ENCODE measurements around the gene RECQL5. TPM values are rescaled to one million over a fixed set of nuclear protein-coding genes. Genes with fewer than 3 reads are reported as not detected.

RECQL5 gene
- total RNA-seq, 4 donors from 2014 or later: 26.3 to 85.0 (median 44.1) TPM

DNA sequence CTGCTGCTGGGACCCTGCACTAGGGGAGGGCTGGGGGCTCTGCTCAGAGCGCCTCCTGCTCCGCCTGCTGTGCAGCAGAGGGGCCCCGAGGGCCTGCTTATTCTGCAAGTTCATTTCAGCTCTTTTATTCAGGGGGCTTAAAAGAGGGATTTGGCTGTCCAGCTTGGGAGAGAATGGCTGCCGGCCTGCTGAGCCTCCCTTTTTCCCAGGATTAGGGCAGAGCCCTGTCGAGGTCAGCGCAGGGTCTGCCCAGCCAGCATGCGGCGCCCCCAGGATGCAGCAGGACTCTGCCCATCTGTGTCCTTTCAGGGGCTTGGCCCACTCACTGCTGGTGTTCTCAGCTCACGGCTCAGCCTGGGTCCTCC is 32.6 kb downstream of the RECQL5 start:
- no peak for TF ChIP-seq POLR2A (IDR thresholded peaks at IDR 0.05)
- TF ChIP-seq, protein P1, sequence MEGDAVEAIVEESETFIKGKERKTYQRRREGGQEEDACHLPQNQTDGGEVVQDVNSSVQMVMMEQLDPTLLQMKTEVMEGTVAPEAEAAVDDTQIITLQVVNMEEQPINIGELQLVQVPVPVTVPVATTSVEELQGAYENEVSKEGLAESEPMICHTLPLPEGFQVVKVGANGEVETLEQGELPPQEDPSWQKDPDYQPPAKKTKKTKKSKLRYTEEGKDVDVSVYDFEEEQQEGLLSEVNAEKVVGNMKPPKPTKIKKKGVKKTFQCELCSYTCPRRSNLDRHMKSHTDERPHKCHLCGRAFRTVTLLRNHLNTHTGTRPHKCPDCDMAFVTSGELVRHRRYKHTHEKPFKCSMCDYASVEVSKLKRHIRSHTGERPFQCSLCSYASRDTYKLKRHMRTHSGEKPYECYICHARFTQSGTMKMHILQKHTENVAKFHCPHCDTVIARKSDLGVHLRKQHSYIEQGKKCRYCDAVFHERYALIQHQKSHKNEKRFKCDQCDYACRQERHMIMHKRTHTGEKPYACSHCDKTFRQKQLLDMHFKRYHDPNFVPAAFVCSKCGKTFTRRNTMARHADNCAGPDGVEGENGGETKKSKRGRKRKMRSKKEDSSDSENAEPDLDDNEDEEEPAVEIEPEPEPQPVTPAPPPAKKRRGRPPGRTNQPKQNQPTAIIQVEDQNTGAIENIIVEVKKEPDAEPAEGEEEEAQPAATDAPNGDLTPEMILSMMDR (IDR thresholded peaks at IDR 0.05): no peak
- peak overlapping the region in 2 of 4 donors; percentile 85 to 88 for H3K27ac ChIP-seq
- no peak for DNase-seq

DNA sequence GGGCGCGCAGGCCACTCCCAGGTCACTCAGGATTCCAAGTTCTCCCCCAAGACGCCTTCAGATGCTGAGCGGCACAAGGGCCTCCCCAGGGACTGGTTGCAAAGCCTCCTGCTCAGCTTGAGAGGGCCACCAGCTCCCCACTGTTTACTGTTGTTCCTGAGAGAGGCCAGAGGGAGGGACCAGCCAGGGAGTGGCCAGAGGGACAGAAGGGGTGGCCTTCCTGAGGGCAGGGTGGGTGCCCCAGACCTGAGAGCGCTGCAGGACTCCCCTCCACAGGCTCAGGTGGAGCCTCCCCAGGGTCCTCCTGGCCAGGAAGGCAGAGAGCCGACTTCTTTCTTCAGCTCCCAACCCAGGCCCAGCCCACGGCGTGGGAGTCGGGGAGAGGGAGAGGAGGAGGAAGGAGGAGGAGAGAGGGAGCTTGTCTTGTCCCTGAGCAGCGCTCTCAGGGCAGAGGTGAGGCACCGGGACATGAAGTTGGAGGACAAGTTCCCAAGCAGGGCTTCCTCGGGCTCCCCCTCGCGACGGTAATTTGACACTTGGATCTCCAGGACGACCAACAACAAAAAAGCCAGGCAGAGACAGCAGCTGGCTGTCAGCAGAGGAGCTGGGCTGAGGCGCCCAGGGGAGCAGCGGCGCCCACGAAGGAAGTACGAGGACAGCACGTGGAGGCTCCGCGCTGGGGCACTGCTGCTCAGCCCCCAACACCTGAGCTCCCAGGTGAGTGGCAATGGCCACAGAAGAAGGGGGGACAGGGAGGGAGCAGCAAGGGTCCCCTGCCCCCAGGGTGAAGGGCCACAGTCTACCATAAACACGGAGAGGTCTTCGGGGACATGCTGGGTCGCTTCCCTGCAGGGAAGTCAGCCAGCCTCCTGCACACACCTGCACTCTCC is 33.2 kb downstream of the RECQL5 start:
- Histone ChIP-seq H3K36me3 (peaks cover 0 to 3% (median 0%) of the 10 kb centered on the region in 3 donors), H3K4me3 (peak overlapping the region in 2 of 4 donors; percentile 1 to 31), H3K27me3 (no peaks in the 10 kb centered on the region), H3K9me3 (no peaks in the 10 kb centered on the region), H3K4me1 (peaks cover 5 to 63% (median 9%) of the 10 kb centered on the region in 4 donors), H3K27ac (peak overlapping the region; percentile 45 to 88 (median 66))
- TF ChIP-seq, protein P1 (IDR thresholded peaks at IDR 0.05): peak in 5 of 6 experiments; percentile 3 to 64 (median 53)
- no peak for TF ChIP-seq POLR2A (IDR thresholded peaks at IDR 0.05)
- peak; percentile 54 to 93 (median 89) for DNase-seq

More for the DNA sequence above, 32.6 kb downstream of the RECQL5 start:
- Histone ChIP-seq H3K36me3 (peaks cover 0 to 3% (median 0%) of the 10 kb centered on the region in 3 donors), H3K4me1 (peaks cover 5 to 63% (median 9%) of the 10 kb centered on the region in 4 donors), H3K9me3 (no peaks in the 10 kb centered on the region), H3K27me3 (no peaks in the 10 kb centered on the region), H3K4me3 (peak overlapping the region in 1 of 4 donors; percentile 1)

DNA sequence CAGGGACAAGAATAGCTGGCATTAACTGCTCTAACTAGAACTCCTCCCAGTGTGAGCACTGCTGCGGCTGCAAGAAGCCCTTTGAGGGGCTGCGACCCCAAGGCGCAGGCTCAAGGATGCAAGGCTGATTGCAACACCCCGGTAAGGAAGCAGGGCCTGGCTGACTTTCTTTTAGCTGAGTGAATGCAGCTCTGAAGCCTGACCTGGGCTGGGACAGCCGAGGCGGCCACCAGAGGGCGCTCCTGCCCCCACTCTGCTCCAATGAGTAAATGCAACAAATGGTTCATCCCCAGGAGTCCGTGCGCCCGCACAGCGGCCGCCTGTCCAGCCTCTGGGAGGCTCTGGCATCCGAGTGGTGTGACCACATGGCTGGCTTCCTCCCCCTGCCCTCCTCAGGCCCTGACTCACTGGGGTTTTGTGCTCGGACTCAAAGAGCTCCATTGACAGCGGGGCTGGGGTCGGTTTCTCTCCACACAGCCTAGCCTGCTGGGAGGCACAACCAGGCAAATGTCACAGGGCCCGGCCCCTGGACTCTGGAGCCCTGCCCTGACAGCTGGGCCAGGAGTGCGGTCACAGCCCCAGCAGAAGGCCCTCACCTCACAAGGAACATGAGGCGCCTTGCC is 34.0 kb downstream of the RECQL5 start, which contains the start of gene SMIM5:
SMIM5 (plus strand) TSS at position 572 of the 623 bp plus-strand sequence. CDS start 6,768 bp downstream, outside the sequence.
- Histone ChIP-seq H3K27me3 (no peaks in the 10 kb centered on the region), H3K9me3 (no peaks in the 10 kb centered on the region), H3K36me3 (peaks cover 0 to 3% (median 0%) of the 10 kb centered on the region in 3 donors), H3K4me3 (peak within 1 kb of the TSS in 2 of 4 donors; percentile 1 to 31), H3K4me1 (peaks cover 5 to 62% (median 9%) of the 10 kb centered on the region in 4 donors), H3K27ac (peak within 1 kb of the TSS; percentile 45 to 88 (median 66))
- TF ChIP-seq POLR2A (IDR thresholded peaks at IDR 0.05): peak in 1 of 2 donors; percentile 23
- TF ChIP-seq, protein P1 (IDR thresholded peaks at IDR 0.05): peak; percentile 89 to 96 (median 92)
- peak; percentile 79 to 93 (median 91) for DNase-seq

DNA sequence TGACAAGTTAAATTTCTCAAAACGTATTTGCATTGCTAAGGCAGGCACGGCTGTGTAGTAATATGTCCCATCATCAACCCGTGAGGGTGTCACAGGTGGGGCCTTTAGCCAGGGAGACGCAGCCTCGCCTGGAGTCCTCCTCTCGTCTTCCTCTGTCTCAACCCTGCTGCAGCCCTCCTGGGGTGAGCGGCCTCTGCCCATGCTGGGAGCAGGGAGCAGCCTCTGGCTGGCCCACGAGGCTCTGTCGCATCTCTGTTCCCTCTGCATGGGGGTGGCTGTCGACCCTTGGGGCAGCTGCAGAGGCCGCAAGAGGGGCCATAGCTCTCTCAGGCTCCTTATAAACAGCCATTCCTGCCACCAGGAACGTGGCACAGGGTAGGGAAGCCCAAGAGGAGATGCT is 34.5 kb downstream of the RECQL5 start:
- no peaks in the 10 kb centered on the region for H3K27me3 ChIP-seq
- H3K4me1 ChIP-seq: peaks cover 5 to 56% (median 9%) of the 10 kb centered on the region in 4 donors
- H3K27ac ChIP-seq: peak overlapping the region; percentile 32 to 88 (median 66)
- H3K9me3 ChIP-seq: no peaks in the 10 kb centered on the region
- no peak for TF ChIP-seq POLR2A (IDR thresholded peaks at IDR 0.05)
- TF ChIP-seq, protein P1 (IDR thresholded peaks at IDR 0.05): no peak
- peaks cover 0 to 4% (median 0%) of the 10 kb centered on the region in 3 donors for H3K36me3 ChIP-seq
- no peak for DNase-seq
- no peak overlapping the region for H3K4me3 ChIP-seq

DNA sequence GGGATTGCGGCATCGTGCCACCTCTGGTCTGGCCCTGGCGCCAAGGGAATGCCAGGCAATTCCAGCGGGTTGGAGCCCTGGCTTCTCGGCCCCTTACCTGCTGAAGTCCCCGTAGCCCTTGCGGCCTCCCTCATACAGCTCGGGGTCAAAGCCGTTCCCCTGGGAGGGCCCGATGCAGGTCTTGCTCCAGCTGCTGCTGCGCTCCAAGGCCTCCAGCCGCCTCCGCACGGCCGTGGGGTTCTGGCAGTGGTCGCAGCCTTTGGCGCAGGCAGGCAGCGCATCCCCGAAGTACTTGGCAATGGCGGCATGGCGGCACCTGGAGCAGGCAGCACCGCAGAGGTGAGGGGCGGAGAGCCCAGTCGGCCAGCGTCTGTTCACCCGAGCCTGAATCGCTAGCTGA is 35.6 kb downstream of the RECQL5 start:
- Histone ChIP-seq H3K27me3 (no peaks in the 10 kb centered on the region), H3K36me3 (peaks cover 0 to 15% (median 0%) of the 10 kb centered on the region in 3 donors), H3K4me1 (peaks cover 5 to 46% (median 9%) of the 10 kb centered on the region in 4 donors), H3K27ac (no peak overlapping the region), H3K4me3 (no peak overlapping the region), H3K9me3 (no peaks in the 10 kb centered on the region)
- no peak for DNase-seq
- TF ChIP-seq, protein P1 (IDR thresholded peaks at IDR 0.05): no peak
- TF ChIP-seq POLR2A (IDR thresholded peaks at IDR 0.05): no peak
